H9 (cell line): Measurements from ENCODE around the gene SEL1L. TPM values are rescaled to one million over a fixed set of nuclear protein-coding genes. Genes with fewer than 3 reads are reported as not detected.

Experiments
- DNase-seq: peaks from one replicate; pipeline ENCODE4 v3.0.0-alpha.2; 2017
- H2AFZ ChIP-seq: one replicate; pipeline ENCODE4 v1.6.1; 2013; ENCODE audit warnings: mild to moderate bottlenecking, low read length, control low read depth, moderate library complexity
- H2AK5ac ChIP-seq: 2 replicates; pipeline ENCODE4 v1.6.1; 2013; ENCODE audit warnings: low read length, control low read depth, mixed read lengths; ENCODE audit not compliant: insufficient read length
- H2BK120ac ChIP-seq: one replicate; pipeline ENCODE4 v1.6.1; 2013; ENCODE audit warnings: low read depth, mild to moderate bottlenecking, low read length, control low read depth, inconsistent platforms; ENCODE audit not compliant: poor library complexity, severe bottlenecking
- H2BK12ac ChIP-seq: 2 replicates; pipeline ENCODE4 v1.6.1; 2013; ENCODE audit warnings: low read length, control low read depth, mixed read lengths, low read depth; ENCODE audit not compliant: insufficient read length
- H2BK15ac ChIP-seq: 2 replicates; pipeline ENCODE4 v1.6.1; 2013; ENCODE audit warnings: low read depth, low read length, control low read depth
- H2BK20ac ChIP-seq: one replicate; pipeline ENCODE4 v1.6.1; 2013; ENCODE audit warnings: low read depth, mild to moderate bottlenecking, low read length, control low read depth, inconsistent platforms; ENCODE audit not compliant: poor library complexity, severe bottlenecking
- H2BK5ac ChIP-seq: 2 replicates; pipeline ENCODE4 v1.6.1; 2013; ENCODE audit warnings: low read length, control low read depth, mixed read lengths; ENCODE audit not compliant: insufficient read length
- H3K14ac ChIP-seq: 2 replicates; pipeline ENCODE4 v1.6.1; 2013; ENCODE audit warnings: low read length, control low read depth; ENCODE audit not compliant: insufficient read depth
- H3K18ac ChIP-seq: 2 replicates; pipeline ENCODE4 v1.6.1; 2013; ENCODE audit warnings: low read depth, mild to moderate bottlenecking, mixed read lengths, low read length, control low read depth; ENCODE audit not compliant: insufficient read length
- H3K23ac ChIP-seq: 2 replicates; pipeline ENCODE4 v1.6.1; 2013; ENCODE audit warnings: low read length, control low read depth, mixed read lengths, low read depth; ENCODE audit not compliant: insufficient read length
- H3K23me2 ChIP-seq: 2 replicates; pipeline ENCODE4 v1.6.1; 2013; ENCODE audit warnings: low read depth, mild to moderate bottlenecking, mixed read lengths, low read length, control low read depth; ENCODE audit not compliant: insufficient read length, poor library complexity, severe bottlenecking
- H3K27ac ChIP-seq: 2 replicates; pipeline ENCODE4 v1.5.1; 2013; ENCODE audit warnings: low read length, control low read depth, mixed read lengths, low read depth; ENCODE audit not compliant: insufficient read length
- H3K27me3 ChIP-seq: 2 replicates; pipeline ENCODE4 v1.6.1; 2013; ENCODE audit warnings: low read length, control low read depth, inconsistent platforms; ENCODE audit not compliant: insufficient read depth
- H3K4ac ChIP-seq: 2 replicates; pipeline ENCODE4 v1.6.1; 2013; ENCODE audit warnings: low read depth, mild to moderate bottlenecking, control low read depth, inconsistent platforms, low read length, moderate library complexity
- H3K4me1 ChIP-seq: 2 replicates; pipeline ENCODE4 v1.6.1; 2013; ENCODE audit warnings: low read length, control low read depth, inconsistent platforms; ENCODE audit not compliant: insufficient read depth
- H3K4me2 ChIP-seq: 2 replicates; pipeline ENCODE4 v1.6.1; 2013; ENCODE audit warnings: low read length, control low read depth, mixed read lengths; ENCODE audit not compliant: insufficient read length, insufficient read depth
- H3K56ac ChIP-seq: 2 replicates; pipeline ENCODE4 v1.6.1; 2013; ENCODE audit warnings: low read depth, mild to moderate bottlenecking, mixed read lengths, low read length, control low read depth; ENCODE audit not compliant: insufficient read length
- H3K79me1 ChIP-seq: 2 replicates; pipeline ENCODE4 v1.6.1; 2013; ENCODE audit warnings: low read depth, mild to moderate bottlenecking, moderate library complexity, low read length, control low read depth, inconsistent platforms; ENCODE audit not compliant: insufficient read depth, poor library complexity, severe bottlenecking
- H3K79me2 ChIP-seq: 2 replicates; pipeline ENCODE4 v1.6.1; 2013; ENCODE audit warnings: low read length, control low read depth, inconsistent platforms; ENCODE audit not compliant: insufficient read depth
- H3K9ac ChIP-seq: 2 replicates; pipeline ENCODE4 v1.6.1; 2013; ENCODE audit warnings: low read length, control low read depth, mixed read lengths; ENCODE audit not compliant: insufficient read length; ENCODE audit errors: extremely low read depth
- H3K9me3 ChIP-seq: one replicate; pipeline ENCODE4 v1.6.1; 2013; ENCODE audit warnings: low read depth, low read length, inconsistent platforms; ENCODE audit not compliant: control insufficient read depth
- H3T11ph ChIP-seq: one replicate; pipeline ENCODE4 v1.6.1; 2013; ENCODE audit warnings: mild to moderate bottlenecking, low read length, control low read depth, inconsistent platforms
- H4K20me1 ChIP-seq: one replicate; pipeline ENCODE4 v1.6.1; 2013; ENCODE audit not compliant: control insufficient read depth, insufficient read length, insufficient read depth
- H4K5ac ChIP-seq: 2 replicates; pipeline ENCODE4 v1.6.1; 2013; ENCODE audit warnings: low read depth, mild to moderate bottlenecking, mixed read lengths, low read length, control low read depth; ENCODE audit not compliant: insufficient read length
- H4K8ac ChIP-seq: replicated peaks from 2 replicates; pipeline ENCODE4 v1.6.1; 2013; ENCODE audit warnings: low read length, control low read depth, mixed read lengths, low read depth; ENCODE audit not compliant: insufficient read length
- H4K91ac ChIP-seq: 2 replicates; pipeline ENCODE4 v1.6.1; 2013; ENCODE audit warnings: low read depth, mild to moderate bottlenecking, moderate library complexity, mixed read lengths, low read length, control low read depth; ENCODE audit not compliant: insufficient read length
- H3K27ac Mint-ChIP-seq, 3 experiments: 2 replicates in 2 of 3; 3 replicates in 1 of 3; pipeline ENCODE4 v1.8.0; 2020 to 2021; ENCODE audit warnings: mixed read lengths in 3 of 3, mild to moderate bottlenecking in 1 of 3, moderate library complexity in 1 of 3
- H3K27me3 Mint-ChIP-seq: 2 replicates; pipeline ENCODE4 v1.8.0; 2021; ENCODE audit warnings: low read depth, mild to moderate bottlenecking, moderate library complexity, mixed read lengths
- H3K36me3 Mint-ChIP-seq, 3 experiments: 2 replicates in 2 of 3; 3 replicates in 1 of 3; pipeline ENCODE4 v1.8.0; 2020 to 2021; ENCODE audit warnings: low read depth in 3 of 3, mixed read lengths in 3 of 3; ENCODE audit not compliant: insufficient read depth in 1 of 3
- H3K4me1 Mint-ChIP-seq, 2 experiments: 2 replicates each; pipeline ENCODE4 v1.8.0; 2020; ENCODE audit warnings: mixed read lengths in 2 of 2
- H3K4me3 Mint-ChIP-seq, 2 experiments: 2 replicates in 1 of 2; 3 replicates in 1 of 2; pipeline ENCODE4 v1.8.0; 2020 to 2021; ENCODE audit warnings: mild to moderate bottlenecking in 2 of 2, mixed read lengths in 2 of 2, moderate library complexity in 1 of 2
- H3K9me3 Mint-ChIP-seq, 2 experiments: 2 replicates in 1 of 2; 3 replicates in 1 of 2; pipeline ENCODE4 v1.8.0; 2020; ENCODE audit warnings: mild to moderate bottlenecking in 2 of 2, mixed read lengths in 2 of 2, moderate library complexity in 1 of 2
- CTCF ChIP-seq: fragments of 200-600 bp; sonication (generic); conservative IDR thresholded peaks from 3 replicates; pipeline ENCODE4 v1.8.0; 2021; ENCODE audit warnings: antibody characterized with exemption, mild to moderate bottlenecking
- WGBS: extraction: QIAGEN DNeasy Blood & Tissue Kit; methylation state at CpG from one replicate; pipeline ENCODE4 v1.1.7; 2013; ENCODE audit warnings: missing lambda C conversion rate, low lambda C conversion rate, mixed read lengths; ENCODE audit not compliant: insufficient read length; ENCODE audit errors: extremely low coverage; 5-methylcytosine and 5-hydroxymethylcytosine counted together
- total RNA-seq: library from RNA; stranded (reverse); gene quantifications from 2 replicates; pipeline ENCODE4 v1.2.1, GENCODE V29; 2021

Gene SEL1L
- total RNA-seq, 1 experiment from 2014 or later, result 27.5 TPM

DNA sequence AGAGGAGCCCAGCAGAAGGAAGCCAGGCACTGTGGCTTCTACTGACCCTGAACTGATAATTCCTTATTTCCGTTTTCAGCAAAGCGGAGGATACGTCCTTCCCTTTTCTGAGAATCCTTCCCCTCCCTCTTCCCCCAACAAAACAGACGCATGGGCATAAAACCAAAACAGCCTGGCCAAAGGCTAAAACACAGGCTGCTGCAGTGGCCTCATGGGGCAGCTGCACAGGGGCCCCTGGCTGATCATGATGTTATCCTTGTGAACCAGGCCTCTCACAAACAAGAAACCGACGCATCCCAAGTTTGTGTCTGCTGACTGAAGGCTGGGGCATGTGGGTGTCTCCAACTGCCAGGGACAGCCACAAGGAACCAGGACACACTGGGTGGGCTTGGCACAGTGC, 110.1 kb downstream of the SEL1L start:
- no peak overlapping the region for H3K4ac ChIP-seq
- Mint-ChIP-seq H3K27ac (0 out of 7 replicates have a peak overlapping the region, but pooled peaks of 1 of the 3 experiments have one; percentile 10), H3K4me3 (no peak overlapping the region; a peak in 1 of 5 replicates), H3K4me1 (peaks cover 11 to 16% of the 10 kb centered on the region in 2 experiments), H3K27me3 (no peaks in the 10 kb centered on the region), H3K9me3 (peaks cover 0 to 4% of the 10 kb centered on the region in 2 experiments; a peak in 4 of 5 replicates), H3K36me3 (peaks cover 27 to 55% (median 47%) of the 10 kb centered on the region in 3 experiments)
- no peak overlapping the region for H4K91ac ChIP-seq
- H2BK5ac ChIP-seq, result no peak overlapping the region
- no peak overlapping the region for H4K5ac ChIP-seq
- no peak overlapping the region for H3K27ac ChIP-seq
- H3K79me1 ChIP-seq, result no peaks in the 10 kb centered on the region
- no peak overlapping the region for H3K14ac ChIP-seq
- H3K9ac ChIP-seq, result no peak overlapping the region
- no peaks in the 10 kb centered on the region for H3K9me3 ChIP-seq
- no peak overlapping the region for H2BK15ac ChIP-seq
- H3K27me3 ChIP-seq, result no peaks in the 10 kb centered on the region
- no peak for TF ChIP-seq CTCF
- WGBS, result no CpG with 5 or more reads among the region's 6 CpGs
- H3T11ph ChIP-seq, result no peak overlapping the region
- H3K23me2 ChIP-seq, result no peaks in the 10 kb centered on the region
- H2AFZ ChIP-seq, result no peak overlapping the region
- peaks cover 5% of the 10 kb centered on the region; the same call in 1 of the 2 replicates for H3K79me2 ChIP-seq
- H3K18ac ChIP-seq, result no peak overlapping the region
- H4K8ac ChIP-seq, result no peak overlapping the region
- no peak overlapping the region for H2BK12ac ChIP-seq
- H4K20me1 ChIP-seq, result no peaks in the 10 kb centered on the region
- H2BK120ac ChIP-seq, result no peak overlapping the region
- H3K56ac ChIP-seq, result no peak overlapping the region
- H3K4me2 ChIP-seq, result no peak overlapping the region
- no peak for DNase-seq
- H2BK20ac ChIP-seq, result no peak overlapping the region
- no peak overlapping the region for H3K23ac ChIP-seq
- no peaks in the 10 kb centered on the region; the same call in 1 of the 2 replicates for H3K4me1 ChIP-seq
- H2AK5ac ChIP-seq, result no peak overlapping the region

Other genes with a start within 250 kb of the SEL1L start
- 56.0 and 62.9 TPM in 2 replicates for gene STON2, start 133.5 kb downstream of the SEL1L start, total RNA-seq